ENCODE results near the gene PEX14.

GRCh38 chr1:10575616-10576015 lies 100.9 kb downstream of the PEX14 start:
- no peak for TF ChIP-seq CTCF (IDR thresholded peaks at IDR 0.05)
- no peak for TF ChIP-seq POLR2A (IDR thresholded peaks at IDR 0.05)

Measured in uterus (tissue), 2 donors.